Activated CD4-positive, alpha-beta T cell treated with anti-CD3 and anti-CD28 coated beads, Interleukin-2, amount 10 ng/mL, durations not matched to agents 7 days and 5 days (primary cell): ENCODE results near the gene GPR135. TPM values are rescaled to one million over a fixed set of nuclear protein-coding genes. Genes with fewer than 3 reads are reported as not detected.

Source experiments
- CTCF ChIA-PET: fragments of 350-600 bp; sonication (Branson Sonifier 250); formaldehyde crosslinking; loops from one replicate; lab custom pipeline; 2021; ENCODE audit warnings: antibody characterized with exemption; lab: Charles Lee
- POLR2A ChIA-PET: fragments of 350-600 bp; sonication (Branson Sonifier 250); formaldehyde crosslinking; loops from one replicate; lab custom pipeline; 2021; ENCODE audit warnings: antibody characterized with exemption; lab: Charles Lee
- DNase-seq: peaks from one replicate; pipeline ENCODE4 v3.0.0-alpha.2; 2020
- H3K27ac Mint-ChIP-seq: one replicate; pipeline ENCODE4 v1.8.0; 2021; ENCODE audit warnings: mild to moderate bottlenecking, moderate library complexity, mixed read lengths
- H3K27me3 Mint-ChIP-seq: one replicate; pipeline ENCODE4 v1.8.0; 2021; ENCODE audit warnings: mixed read lengths
- H3K36me3 Mint-ChIP-seq: one replicate; pipeline ENCODE4 v1.8.0; 2021; ENCODE audit warnings: low read depth, mixed read lengths
- H3K4me1 Mint-ChIP-seq: one replicate; pipeline ENCODE4 v1.8.0; 2021; ENCODE audit warnings: mixed read lengths
- H3K4me3 Mint-ChIP-seq: one replicate; pipeline ENCODE4 v1.8.0; 2021; ENCODE audit warnings: mild to moderate bottlenecking, moderate library complexity, mixed read lengths
- H3K9me3 Mint-ChIP-seq: one replicate; pipeline ENCODE4 v1.8.0; 2021; ENCODE audit warnings: mixed read lengths
- total RNA-seq, 2 experiments: library from RNA; stranded (reverse); gene quantifications; one replicate each; pipeline ENCODE4 v1.2.3, GENCODE V29; 2021

The GPR135 gene
- total RNA-seq, 2 experiments from 2014 or later = 1.5 to 1.6 TPM

DNA sequence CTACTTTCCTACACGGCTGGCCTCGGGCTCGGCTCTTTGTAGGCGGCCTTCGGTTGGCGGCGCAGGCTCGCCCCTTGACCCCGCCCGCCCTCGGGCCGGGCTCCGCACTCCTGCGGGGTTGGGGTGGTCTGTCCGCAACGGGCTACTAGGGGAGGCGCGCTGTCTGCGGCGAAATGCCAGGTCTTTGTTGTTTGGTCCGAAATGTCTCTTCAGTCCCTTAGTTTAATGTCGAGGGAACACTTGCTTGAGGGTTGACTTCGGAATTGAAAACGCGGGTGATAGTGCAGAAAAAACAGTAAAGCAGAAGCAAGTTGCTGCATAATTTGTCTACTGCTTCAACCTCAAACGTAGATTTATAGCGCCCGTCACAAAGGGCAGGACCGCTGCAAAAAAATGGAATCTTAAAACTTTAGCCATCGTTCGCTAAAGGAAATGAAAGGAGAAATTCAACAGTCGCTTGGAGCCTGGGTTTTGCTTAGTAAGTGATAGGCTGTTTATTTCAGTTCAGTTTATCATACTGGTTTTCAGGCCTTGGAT, 19.5 kb upstream of the GPR135 start:
- Mint-ChIP-seq H3K27ac (peak overlapping the region; percentile 96), H3K9me3 (no peaks in the 10 kb centered on the region), H3K4me1 (peaks cover 70% of the 10 kb centered on the region), H3K4me3 (peak overlapping the region; percentile 97), H3K36me3 (peaks cover 19% of the 10 kb centered on the region), H3K27me3 (no peaks in the 10 kb centered on the region)
- DNase-seq = no peak
- ChIA-PET CTCF (interaction anchor here (1.0 to 3.0 kb wide), 5 partner anchors 11 to 156 kb away, joined by 3 to 14 read pairs (median 5); no protein-coding TSS in a partner anchor), POLR2A (interaction anchor here (0.6 kb wide), 1 partner anchor 87 kb away, joined by 5 read pairs; no protein-coding TSS in a partner anchor)

DNA sequence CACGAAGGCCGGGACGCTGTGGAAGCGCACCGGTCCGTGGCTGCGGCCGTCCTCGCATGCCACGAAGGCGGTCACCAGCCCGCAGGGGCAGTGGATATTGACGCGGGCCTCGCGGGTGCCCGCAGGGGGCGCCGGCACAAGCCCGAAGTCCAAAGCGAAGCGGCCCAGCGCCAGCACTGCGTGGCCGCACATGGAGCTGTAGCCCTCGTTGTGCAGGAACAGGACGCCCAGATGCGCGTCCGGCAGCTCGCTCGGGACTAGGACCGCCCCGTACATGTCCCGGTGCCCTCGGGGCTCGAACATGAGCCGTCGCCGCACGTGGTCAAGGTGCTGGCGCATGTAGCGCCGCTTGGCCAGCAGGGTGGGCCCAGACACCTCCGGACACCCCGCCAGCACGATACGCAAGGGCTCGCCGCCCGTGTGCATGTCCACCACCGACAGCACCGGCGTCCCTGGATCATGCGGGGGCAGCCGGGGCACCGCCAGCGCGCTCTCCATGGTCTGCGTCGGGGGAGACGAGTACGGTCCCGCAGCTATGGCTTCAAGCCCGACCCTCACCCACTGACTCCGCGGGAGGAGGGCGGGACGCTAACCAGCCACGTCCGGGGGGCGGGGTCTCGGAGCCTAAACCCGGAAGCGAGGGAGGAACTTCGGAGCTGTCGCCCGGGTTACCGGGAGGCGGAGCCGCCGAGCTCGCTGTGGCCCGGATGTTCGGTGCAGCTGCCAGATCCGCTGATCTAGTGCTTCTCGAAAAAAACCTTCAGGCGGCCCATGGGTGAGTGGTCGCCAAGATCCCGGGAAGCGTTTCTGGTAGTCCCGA, 18.8 kb upstream of the GPR135 start, which contains the start of the genes JKAMP and L3HYPDH:
Gene JKAMP (plus strand): TSS at position 699 of the 820 bp plus-strand sequence. CDS start 73 bp downstream, at position 772.
Gene L3HYPDH (minus strand): TSS at position 590 of the 820 bp plus-strand sequence. CDS start 92 bp downstream, at position 498.
- Mint-ChIP-seq H3K27me3 (no peaks in the 10 kb centered on the region), H3K4me1 (peaks cover 65% of the 10 kb centered on the region), H3K36me3 (peaks cover 14% of the 10 kb centered on the region), H3K9me3 (no peaks in the 10 kb centered on the region), H3K4me3 (peak within 1 kb of the TSS; percentile 97), H3K27ac (peak within 1 kb of the TSS; percentile 96)
- ChIA-PET POLR2A (interaction anchor here (0.6 kb wide), 1 partner anchor 88 kb away, joined by 5 read pairs; no protein-coding TSS in a partner anchor), CTCF (interaction anchor here (1.0 to 3.0 kb wide), 5 partner anchors 11 to 156 kb away, joined by 3 to 14 read pairs (median 5); no protein-coding TSS in a partner anchor)
- peak; percentile 98 for DNase-seq

DNA sequence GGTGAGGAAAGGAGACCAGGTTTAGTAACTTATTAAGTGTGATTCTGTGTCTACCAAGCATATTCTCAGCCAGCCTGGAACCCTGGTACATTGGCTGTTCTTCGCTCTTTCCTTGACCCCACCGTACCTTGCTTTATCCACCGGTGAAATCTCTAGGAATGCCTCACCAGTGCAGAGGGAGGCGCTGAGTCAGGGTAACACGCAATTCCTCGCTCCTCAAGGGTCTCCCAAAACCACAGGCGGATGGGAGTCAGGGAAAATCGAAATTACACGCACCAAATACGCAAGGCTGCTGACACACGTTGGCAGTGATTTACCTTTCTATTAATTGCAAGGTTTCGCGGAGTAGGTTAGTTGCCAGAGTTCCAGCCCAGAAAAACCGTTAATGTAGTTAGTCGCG, 18.2 kb upstream of the GPR135 start:
- Mint-ChIP-seq H3K9me3 (no peaks in the 10 kb centered on the region), H3K27ac (peak overlapping the region; percentile 96), H3K27me3 (no peaks in the 10 kb centered on the region), H3K4me3 (peak overlapping the region; percentile 97), H3K36me3 (peaks cover 12% of the 10 kb centered on the region), H3K4me1 (peaks cover 63% of the 10 kb centered on the region)
- CTCF ChIA-PET = interaction anchor here (2.5 to 3.0 kb wide), 2 partner anchors 10 to 13 kb away, joined by 9 to 14 read pairs; no protein-coding TSS in a partner anchor
- no peak for DNase-seq
- POLR2A ChIA-PET = no interaction called here

DNA sequence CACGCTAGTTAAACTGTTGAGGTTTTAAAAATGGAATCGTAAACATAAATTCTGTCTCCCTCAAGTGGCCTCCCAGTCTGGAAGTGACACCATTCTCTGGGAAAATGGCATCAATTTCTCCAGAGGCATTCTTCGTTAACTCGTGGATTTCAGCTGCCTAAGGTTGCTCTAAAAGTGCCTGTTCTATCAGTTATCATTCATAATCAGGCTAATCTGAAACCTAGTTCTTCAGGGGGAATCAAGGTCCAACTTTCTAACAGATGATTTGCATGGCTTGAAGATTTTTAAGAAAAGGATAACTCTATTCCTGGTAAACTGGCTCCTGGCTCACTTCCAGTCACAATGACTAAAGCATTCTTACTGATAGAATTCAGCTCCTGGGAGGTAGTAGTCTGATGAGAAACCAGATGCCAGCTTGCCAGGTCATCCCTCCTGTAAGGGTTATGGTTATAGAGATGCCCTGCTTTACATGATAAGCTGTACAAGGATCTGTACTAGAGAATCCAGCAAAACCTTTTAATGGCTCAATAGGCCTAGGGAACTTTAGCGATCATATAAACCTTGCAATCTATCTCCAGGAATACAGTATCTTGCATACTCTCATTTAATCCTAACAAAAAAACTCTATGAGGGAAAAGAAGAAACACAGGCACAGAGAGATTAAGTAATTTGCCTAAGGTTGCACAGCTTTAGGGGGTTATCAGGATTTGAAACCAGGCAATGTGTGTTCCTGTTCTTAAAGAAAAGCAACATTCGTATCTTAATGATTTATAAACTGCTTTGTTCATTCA, 17.6 kb upstream of the GPR135 start:
- CTCF ChIA-PET = interaction anchor here (2.5 to 3.0 kb wide), 2 partner anchors 9 to 13 kb away, joined by 9 to 14 read pairs; no protein-coding TSS in a partner anchor
- Mint-ChIP-seq H3K27me3 (no peaks in the 10 kb centered on the region), H3K27ac (peak overlapping the region; percentile 96), H3K4me3 (peak overlapping the region; percentile 97), H3K4me1 (peaks cover 61% of the 10 kb centered on the region), H3K36me3 (peaks cover 10% of the 10 kb centered on the region), H3K9me3 (no peaks in the 10 kb centered on the region)
- DNase-seq = no peak
- POLR2A ChIA-PET = no interaction called here

DNA sequence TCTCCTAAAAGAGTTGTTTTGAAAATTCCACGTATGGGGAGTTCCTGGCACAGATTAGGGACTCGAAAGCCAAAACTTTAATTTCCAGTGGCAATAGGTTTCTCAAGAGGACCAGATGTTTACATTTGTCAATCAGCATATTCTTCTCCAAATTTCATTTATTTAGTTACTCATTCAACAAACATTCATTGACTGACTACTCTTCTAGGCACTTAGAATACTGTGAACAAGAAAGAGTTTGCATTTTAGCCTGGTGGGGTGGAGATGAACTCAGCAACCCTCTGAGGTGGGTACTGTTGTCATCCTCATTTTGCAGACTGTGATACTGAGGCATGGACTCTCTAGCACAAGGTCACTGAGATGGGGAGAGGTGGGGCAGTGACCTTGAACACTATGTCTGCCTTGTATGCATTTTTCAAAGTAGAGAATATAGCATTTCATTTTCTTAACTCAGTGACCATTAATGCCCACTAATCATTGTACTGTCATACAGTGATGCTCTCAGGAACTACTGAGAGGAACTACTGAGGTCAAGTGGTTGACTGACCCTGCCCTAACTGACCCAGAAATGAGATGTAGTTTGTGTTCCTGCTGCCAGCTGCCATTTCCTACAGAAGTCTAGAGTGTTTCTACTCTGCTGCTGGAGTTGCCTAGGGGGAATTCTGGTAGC, 16.8 kb upstream of the GPR135 start:
- Mint-ChIP-seq H3K27ac (no peak overlapping the region), H3K4me3 (peak overlapping the region; percentile 97), H3K36me3 (peaks cover 8% of the 10 kb centered on the region), H3K27me3 (no peaks in the 10 kb centered on the region), H3K9me3 (no peaks in the 10 kb centered on the region), H3K4me1 (peaks cover 57% of the 10 kb centered on the region)
- CTCF ChIA-PET = interaction anchor here (2.5 to 3.0 kb wide), 2 partner anchors 9 to 12 kb away, joined by 9 to 14 read pairs; no protein-coding TSS in a partner anchor
- POLR2A ChIA-PET = no interaction called here
- no peak for DNase-seq

DNA sequence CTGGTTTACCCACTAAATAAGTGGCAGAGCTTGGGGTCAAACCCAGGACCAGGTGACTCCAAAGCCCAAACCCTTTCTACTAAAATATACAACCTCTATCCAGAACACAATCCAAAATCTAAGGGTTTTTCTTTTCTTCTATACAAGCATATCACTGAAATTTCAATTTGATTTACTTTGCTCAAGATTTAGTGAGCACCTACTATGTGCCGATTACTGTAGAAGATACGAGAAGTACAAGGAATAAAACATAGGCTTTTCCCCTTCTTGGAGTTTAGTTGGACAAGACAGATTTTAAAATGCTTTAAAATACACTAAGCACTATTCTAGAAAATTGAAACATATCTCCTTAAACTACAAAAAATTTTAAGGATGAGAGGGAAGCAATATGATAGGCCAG, 16.2 kb upstream of the GPR135 start:
- peak overlapping the region; percentile 80 for H3K27ac Mint-ChIP-seq
- peak overlapping the region; percentile 55 for H3K4me3 Mint-ChIP-seq
- ChIA-PET CTCF (no interaction called here), POLR2A (no interaction called here)
- DNase-seq = no peak
- H3K4me1 Mint-ChIP-seq = peaks cover 55% of the 10 kb centered on the region
- peaks cover 9% of the 10 kb centered on the region for H3K36me3 Mint-ChIP-seq
- no peaks in the 10 kb centered on the region for H3K27me3 Mint-ChIP-seq
- no peaks in the 10 kb centered on the region for H3K9me3 Mint-ChIP-seq

DNA sequence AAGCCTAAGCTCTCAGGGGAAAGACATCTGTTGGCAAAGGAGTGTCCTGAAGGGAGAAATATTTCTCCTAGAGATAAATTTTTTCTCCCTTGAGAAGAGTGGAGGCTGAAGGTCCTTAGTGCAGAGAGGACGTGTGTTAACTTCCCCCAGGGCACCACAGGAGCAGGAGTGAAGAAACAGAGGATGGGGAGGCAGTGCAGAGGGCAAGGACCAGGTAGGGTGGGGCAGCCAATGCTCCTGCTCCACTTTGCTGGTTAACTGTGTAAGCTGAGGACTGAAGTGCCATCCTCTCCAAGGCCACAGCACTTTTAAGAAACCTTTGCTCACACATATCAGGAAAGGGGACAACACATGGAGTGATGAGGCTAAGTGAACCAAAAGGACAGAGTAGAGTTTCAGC, 15.0 kb upstream of the GPR135 start:
- H3K27me3 Mint-ChIP-seq = no peaks in the 10 kb centered on the region
- H3K9me3 Mint-ChIP-seq = no peaks in the 10 kb centered on the region
- POLR2A ChIA-PET = no interaction called here
- peaks cover 43% of the 10 kb centered on the region for H3K4me1 Mint-ChIP-seq
- CTCF ChIA-PET = interaction anchor here (0.6 to 1.4 kb wide), 2 partner anchors 27 to 55 kb away, joined by 3 to 4 read pairs; no protein-coding TSS in a partner anchor
- peak overlapping the region; percentile 40 for H3K4me3 Mint-ChIP-seq
- H3K27ac Mint-ChIP-seq = peak overlapping the region; percentile 32
- H3K36me3 Mint-ChIP-seq = peaks cover 11% of the 10 kb centered on the region
- no peak for DNase-seq

DNA sequence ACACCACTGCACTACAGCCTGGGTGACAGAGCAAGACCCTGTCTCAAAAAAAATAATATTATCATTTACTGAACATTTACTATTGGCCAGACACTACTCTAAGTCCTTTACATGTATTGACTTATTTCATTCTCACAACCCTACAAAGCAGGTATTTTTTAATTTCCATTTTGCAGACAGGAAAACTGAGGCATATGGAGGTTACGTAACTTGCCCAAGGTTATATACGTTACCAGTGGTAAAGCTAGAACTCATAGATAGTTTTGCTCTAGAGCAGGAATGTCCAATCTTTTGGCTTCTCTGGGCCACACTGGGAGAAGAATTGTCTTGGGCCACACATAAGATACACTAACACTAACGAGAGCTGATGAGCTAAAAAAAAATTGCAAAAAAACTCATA, 13.4 kb upstream of the GPR135 start:
- CTCF ChIA-PET = interaction anchor here (0.9 kb wide), 1 partner anchor 9 kb away, joined by 5 read pairs; no protein-coding TSS in a partner anchor
- Mint-ChIP-seq H3K4me3 (no peak overlapping the region), H3K4me1 (peaks cover 42% of the 10 kb centered on the region), H3K27me3 (no peaks in the 10 kb centered on the region), H3K9me3 (no peaks in the 10 kb centered on the region), H3K27ac (no peak overlapping the region), H3K36me3 (peaks cover 19% of the 10 kb centered on the region)
- POLR2A ChIA-PET = no interaction called here
- no peak for DNase-seq

DNA sequence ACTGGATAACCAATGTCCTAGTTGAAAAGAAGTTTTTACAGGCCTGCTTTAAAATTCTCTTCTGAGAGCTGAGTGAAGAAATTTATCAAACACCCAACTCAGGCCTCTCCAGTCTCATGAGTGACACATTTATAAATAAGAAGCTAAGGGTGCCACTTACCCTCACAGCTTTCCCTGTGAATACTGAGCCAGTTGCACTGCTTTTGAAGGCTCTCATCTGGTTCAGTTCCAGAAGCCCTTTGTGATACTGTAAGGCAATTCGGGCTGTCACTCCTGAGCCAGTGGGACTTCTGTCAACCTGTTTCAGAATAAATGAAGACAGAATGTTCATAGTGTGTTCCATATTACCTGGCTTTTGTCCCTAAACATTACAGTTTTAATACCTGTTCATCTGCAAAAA, 10.5 kb upstream of the GPR135 start:
- Mint-ChIP-seq H3K4me3 (no peak overlapping the region), H3K9me3 (no peaks in the 10 kb centered on the region), H3K4me1 (peaks cover 15% of the 10 kb centered on the region), H3K27ac (no peak overlapping the region), H3K27me3 (no peaks in the 10 kb centered on the region), H3K36me3 (peaks cover 25% of the 10 kb centered on the region)
- ChIA-PET CTCF (no interaction called here), POLR2A (no interaction called here)
- no peak for DNase-seq

DNA sequence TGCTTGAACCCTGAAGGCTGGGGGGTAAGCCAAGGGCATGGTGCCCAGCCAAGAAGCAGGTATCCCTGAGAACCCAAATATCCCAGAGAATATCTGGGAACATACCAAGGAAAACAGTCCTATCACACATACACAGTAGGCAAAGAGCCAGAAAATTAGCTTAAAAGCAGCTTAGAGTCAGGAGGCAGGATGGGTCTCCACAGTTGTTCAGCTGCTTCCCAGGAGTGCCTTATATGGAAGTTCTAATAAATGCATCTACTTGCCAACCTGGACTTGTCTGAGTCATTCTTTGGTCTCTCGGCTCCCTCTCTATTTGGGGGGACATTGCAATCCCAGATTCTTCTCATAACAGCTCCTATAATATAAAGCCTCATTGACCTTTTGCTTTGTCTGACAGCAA, 9.0 kb upstream of the GPR135 start:
- DNase-seq = no peak
- H3K36me3 Mint-ChIP-seq = peaks cover 23% of the 10 kb centered on the region
- H3K9me3 Mint-ChIP-seq = no peaks in the 10 kb centered on the region
- ChIA-PET POLR2A (no interaction called here), CTCF (interaction anchor here (0.6 to 4.1 kb wide), 4 partner anchors 9 to 159 kb away, joined by 3 to 14 read pairs (median 3); partner anchors contain the start of genes GPR135, JKAMP and L3HYPDH)
- no peaks in the 10 kb centered on the region for H3K27me3 Mint-ChIP-seq
- H3K4me1 Mint-ChIP-seq = peaks cover 5% of the 10 kb centered on the region
- no peak overlapping the region for H3K27ac Mint-ChIP-seq
- no peak overlapping the region for H3K4me3 Mint-ChIP-seq

DNA sequence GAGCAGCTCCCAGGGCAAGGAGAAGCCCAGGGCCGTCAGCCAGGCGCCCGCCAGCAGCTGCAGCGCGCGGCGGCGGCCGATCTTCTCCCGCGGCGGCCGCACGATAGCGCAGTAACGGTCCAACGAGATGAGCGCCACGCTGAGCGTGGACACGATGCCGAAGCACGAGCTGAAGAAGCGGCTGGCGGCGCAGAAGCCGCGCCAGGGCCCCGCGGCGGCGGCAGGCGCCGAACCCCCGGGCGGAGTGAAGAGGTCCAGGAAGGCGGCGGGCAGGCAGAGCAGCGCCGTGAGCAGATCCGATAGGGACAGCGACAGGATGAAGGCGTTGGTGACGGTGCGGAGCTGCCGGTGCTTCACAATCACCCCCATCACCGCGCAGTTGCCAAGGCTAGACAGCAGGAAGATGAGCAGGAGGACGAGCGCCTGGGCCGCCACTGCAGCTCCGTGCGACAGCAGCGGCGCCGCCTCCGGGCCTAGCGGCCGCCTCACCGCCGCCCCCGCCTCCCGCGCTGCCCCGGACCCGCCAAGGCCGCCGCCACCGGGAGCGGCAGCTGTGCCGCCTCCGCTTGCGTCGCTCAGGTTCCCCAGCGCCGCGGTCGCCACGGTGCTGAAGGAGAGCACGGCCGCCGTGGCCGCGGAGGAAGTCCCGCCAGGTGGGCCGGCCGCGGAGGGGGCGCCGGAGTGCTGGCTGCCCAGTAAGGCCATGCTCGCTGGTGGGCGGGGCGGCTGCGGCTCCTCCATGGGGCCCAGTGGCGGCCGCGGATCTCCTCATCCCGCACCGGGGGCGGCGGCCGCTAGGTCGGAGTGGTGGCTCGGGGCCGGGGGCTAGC, 479 bp downstream of the GPR135 start:
- H3K27me3 Mint-ChIP-seq = peaks cover 4% of the 10 kb centered on the region
- CTCF ChIA-PET = interaction anchor here (1.4 to 4.4 kb wide), 2 partner anchors 9 to 12 kb away, joined by 3 to 12 read pairs; no protein-coding TSS in a partner anchor
- POLR2A ChIA-PET = interaction anchor here (0.6 kb wide), 1 partner anchor 310 kb away, joined by 4 read pairs; no protein-coding TSS in a partner anchor
- no peaks in the 10 kb centered on the region for H3K9me3 Mint-ChIP-seq
- H3K27ac Mint-ChIP-seq = no peak overlapping the region
- peaks cover 4% of the 10 kb centered on the region for H3K36me3 Mint-ChIP-seq
- H3K4me1 Mint-ChIP-seq = peaks cover 12% of the 10 kb centered on the region
- H3K4me3 Mint-ChIP-seq = peak overlapping the region; percentile 76
- peak; percentile 62 for DNase-seq
